ENCODE measurements around the gene ERO1B. TPM values are rescaled to one million over a fixed set of nuclear protein-coding genes. Genes with fewer than 3 reads are reported as not detected.

Gene ERO1B
- total RNA-seq, 2 experiments from 2014 or later = 15.2 to 16.5 TPM

- Histone ChIP-seq H3K36me3 (ENCODE audit: insufficient read depth, low read length) (no peaks in the 10 kb centered on the region), H3K4me1 (ENCODE audit: insufficient read depth, low read length) (no peaks in the 10 kb centered on the region), H3K27me3 (ENCODE audit: control insufficient read depth in 1 of 2, insufficient read depth in 2 of 2, low read length in 2 of 2) (no peaks in the 10 kb centered on the region), H3K4me3 (ENCODE audit: low read length) (no peak overlapping the region), H3K9me3 (ENCODE audit: control insufficient read depth in 1 of 2, insufficient read depth in 1 of 2, low read length in 2 of 2) (peaks cover 2 to 7% of the 10 kb centered on the region in 2 experiments), H3K27ac (ENCODE audit: low read depth in 1 of 2, low read length in 2 of 2) (no peak overlapping the region)
- Mint-ChIP-seq H3K27me3 (no peaks in the 10 kb centered on the region), H3K4me3 (no peak overlapping the region), H3K27ac (no peak overlapping the region), H3K9me3 (no peaks in the 10 kb centered on the region), H3K36me3 (ENCODE audit: low read depth) (peaks cover 13% of the 10 kb centered on the region), H3K4me1 (ENCODE audit: low read depth) (no peaks in the 10 kb centered on the region)
- DNase-seq = peak in 1 of 14 experiments; percentile 7
- ChIA-PET CTCF (no interaction called here), POLR2A (no interaction called here)
- intact Hi-C loops (cut with DNase I, micrococcal nuclease) = no loop called here
- no peak for ATAC-seq (ENCODE audit: poor library complexity)
- no peak for TF ChIP-seq CTCF (IDR thresholded peaks at IDR 0.05)
These were observed 114.6 kb downstream of the ERO1B start for GRCh38 chr1:236167154-236167553.

- intact Hi-C loops (cut with DNase I, micrococcal nuclease) = no loop called here
These were observed 115.7 kb downstream of the ERO1B start for GRCh38 chr1:236166041-236166440.

More at GRCh38 chr1:236166041-236166440, 115.7 kb downstream of the ERO1B start:
- no peak for TF ChIP-seq CTCF (IDR thresholded peaks at IDR 0.05)
- no peak overlapping the region for H3K4me3 Mint-ChIP-seq
- H3K27ac Mint-ChIP-seq = no peak overlapping the region
- H3K27me3 ChIP-seq (ENCODE audit: control insufficient read depth in 1 of 2, insufficient read depth in 2 of 2, low read length in 2 of 2) = no peaks in the 10 kb centered on the region
- H3K36me3 ChIP-seq (ENCODE audit: insufficient read depth, low read length) = no peaks in the 10 kb centered on the region
- ChIA-PET POLR2A (no interaction called here), CTCF (no interaction called here)
- H3K4me1 ChIP-seq (ENCODE audit: insufficient read depth, low read length) = no peaks in the 10 kb centered on the region
- H3K27ac ChIP-seq (ENCODE audit: low read depth in 1 of 2, low read length in 2 of 2) = no peak overlapping the region
- H3K27me3 Mint-ChIP-seq = no peaks in the 10 kb centered on the region
- DNase-seq (no peak), ATAC-seq (ENCODE audit: poor library complexity) (no peak)
- H3K4me3 ChIP-seq (ENCODE audit: low read length) = no peak overlapping the region
- peaks cover 12 to 15% of the 10 kb centered on the region in 2 experiments for H3K9me3 ChIP-seq (ENCODE audit: control insufficient read depth in 1 of 2, insufficient read depth in 1 of 2, low read length in 2 of 2)
- peaks cover 5% of the 10 kb centered on the region for H3K9me3 Mint-ChIP-seq
- no peaks in the 10 kb centered on the region for H3K4me1 Mint-ChIP-seq (ENCODE audit: low read depth)
- H3K36me3 Mint-ChIP-seq (ENCODE audit: low read depth) = peaks cover 25% of the 10 kb centered on the region

Other genes with a start within 250 kb of the ERO1B start
- gene NID1, start 216.9 kb downstream of the ERO1B start, total RNA-seq = under 1 TPM; 0.03 to 0.08 TPM
- 1 to 10 TPM; 6.3 to 7.4 TPM for gene GPR137B, start 139.4 kb downstream of the ERO1B start, total RNA-seq
- gene EDARADD, start 112.3 kb upstream of the ERO1B start, total RNA-seq = 1 to 10 TPM; 1.5 to 1.7 TPM
- 100 to 1,000 TPM; 138 to 144 TPM for gene LGALS8, start 242.0 kb upstream of the ERO1B start, total RNA-seq

All from CD4-positive, alpha-beta T cell (primary cell).